ENCODE data around the gene TRMT2B. TPM values are rescaled to one million over a fixed set of nuclear protein-coding genes. Genes with fewer than 3 reads are reported as not detected.

TRMT2B gene
- 1 to 10 TPM; 8.3 to 9.6 TPM for total RNA-seq

GRCh38 chrX:101051549-101052302 is at the start of gene TRMT2B:
Gene TRMT2B, minus strand, starts transcription at chrX:101052111. Its CDS starts 9,822 bp downstream, at chrX:101042289.
- Histone ChIP-seq H3K27ac (peak within 1 kb of the TSS; percentile 78 to 94 (median 88)), H3K4me1 (no peaks in the 10 kb centered on the region), H3K4me3 (peak within 1 kb of the TSS; percentile 17 to 31), H3K9me3 (no peaks in the 10 kb centered on the region), H3K27me3 (no peaks in the 10 kb centered on the region), H3K36me3 (replicated peaks in 1 of 2; ENCODE audit: insufficient read depth in 1 of 2, low read depth in 2 of 2) (no peaks in the 10 kb centered on the region)
- peak in 2 of 3 donors; percentile 52 to 55 for TF ChIP-seq POLR2A (IDR thresholded peaks at IDR 0.05)
- TF ChIP-seq CTCF (IDR thresholded peaks at IDR 0.05): no peak
- intact Hi-C loops (cut with DNase I): no loop called here
- DNase-seq (peak; percentile 74 to 81 (median 76)), ATAC-seq (peak; percentile 94)
- WGBS, 2 donors: 0% methylated on average over 6 to 43 of the region's 43 CpGs

- H3K9me3 ChIP-seq: no peaks in the 10 kb centered on the region
- ATAC-seq (peak; percentile 100), DNase-seq (peak; percentile 94 to 95 (median 94))
- H3K27me3 ChIP-seq: no peaks in the 10 kb centered on the region
- H3K4me3 ChIP-seq: no peak within 1 kb of the TSS
- H3K27ac ChIP-seq: peak within 1 kb of the TSS; percentile 12 to 86 (median 70)
- H3K36me3 ChIP-seq (replicated peaks in 1 of 2; ENCODE audit: insufficient read depth in 1 of 2, low read depth in 2 of 2): no peaks in the 10 kb centered on the region
- TF ChIP-seq POLR2A (IDR thresholded peaks at IDR 0.05): peak in 2 of 3 donors; percentile 38 to 58
- TF ChIP-seq CTCF (IDR thresholded peaks at IDR 0.05): no peak
- WGBS, 2 donors: 0 to 7% methylated on average over 3 to 29 of the region's 48 CpGs
- H3K4me1 ChIP-seq: no peaks in the 10 kb centered on the region
- intact Hi-C loops (cut with DNase I): no loop called here
Measured at GRCh38 chrX:101097546-101098453, 45.9 kb upstream of the TRMT2B start, which contains the start of gene CENPI. Gene CENPI, plus strand, starts transcription at chrX:101098204. Its CDS starts 2,867 bp downstream, at chrX:101101071.

- no peak for TF ChIP-seq POLR2A (IDR thresholded peaks at IDR 0.05)
- no peak for TF ChIP-seq CTCF (IDR thresholded peaks at IDR 0.05)
- intact Hi-C loops (cut with DNase I): no loop called here
- Histone ChIP-seq H3K27ac (no peak overlapping the region), H3K36me3 (replicated peaks in 1 of 2; ENCODE audit: insufficient read depth in 1 of 2, low read depth in 2 of 2) (no peaks in the 10 kb centered on the region), H3K27me3 (no peaks in the 10 kb centered on the region), H3K4me1 (no peaks in the 10 kb centered on the region), H3K9me3 (no peaks in the 10 kb centered on the region), H3K4me3 (no peak overlapping the region)
- DNase-seq: no peak
- no peak for ATAC-seq
- WGBS, 2 donors: 80 to 89% methylated on average over 1 of the region's 1 CpG
Measured at GRCh38 chrX:101091817-101092216, 39.9 kb upstream of the TRMT2B start.

GRCh38 chrX:101081231-101081630 is 29.3 kb upstream of the TRMT2B start:
- no peak for TF ChIP-seq POLR2A (IDR thresholded peaks at IDR 0.05)
- no peak for TF ChIP-seq CTCF (IDR thresholded peaks at IDR 0.05)
- no peak overlapping the region for H3K4me3 ChIP-seq
- no peaks in the 10 kb centered on the region for H3K4me1 ChIP-seq
- H3K36me3 ChIP-seq (replicated peaks in 1 of 2; ENCODE audit: insufficient read depth in 1 of 2, low read depth in 2 of 2): no peaks in the 10 kb centered on the region
- no peak for DNase-seq
- WGBS, 2 donors: 34 to 55% methylated on average over 2 to 3 of the region's 3 CpGs
- no peak overlapping the region for H3K27ac ChIP-seq
- no peak for ATAC-seq
- no peaks in the 10 kb centered on the region for H3K27me3 ChIP-seq
- intact Hi-C loops (cut with DNase I): no loop called here
- no peaks in the 10 kb centered on the region for H3K9me3 ChIP-seq
